H1 (cell line): Measurements from ENCODE around the gene GLYATL3. TPM values are rescaled to one million over a fixed set of nuclear protein-coding genes. Genes with fewer than 3 reads are reported as not detected.

ENCODE experiments used
- CTCF ChIA-PET: fragments of 300-600 bp; sonication (Branson Sonifier 250); formaldehyde crosslinking; loops from one replicate; lab custom pipeline; 2021; ENCODE audit not compliant: partially characterized antibody; lab: Charles Lee
- POLR2A ChIA-PET: fragments of 300-600 bp; sonication (Branson Sonifier 250); formaldehyde crosslinking; loops from one replicate; lab custom pipeline; 2021; ENCODE audit warnings: inconsistent platforms; ENCODE audit not compliant: partially characterized antibody; lab: Charles Lee
- DNase-seq, 2 experiments: peaks; one replicate each; pipeline versions ENCODE4 v3.0.0 to v3.0.0-alpha.2; 2010 to 2022; ENCODE audit warnings: low spot score in 2 of 2, low read depth in 1 of 2, mixed read lengths in 1 of 2
- FAIRE-seq: peaks from 2 replicates; lab custom pipeline; 2011; peaks lifted over from hg19 to GRCh38; lab: Jason Lieb, UNC
- H2AFZ ChIP-seq: 2 replicates; pipeline ENCODE4 v1.8.1; 2012; ENCODE audit warnings: low read length, inconsistent platforms
- H2AK5ac ChIP-seq: 2 replicates; pipeline ENCODE4 v1.6.1; 2013; ENCODE audit warnings: low read depth, low read length
- H2BK120ac ChIP-seq: replicated peaks from 2 replicates; pipeline ENCODE3; 2013; ENCODE audit warnings: low read depth, low read length, inconsistent platforms
- H2BK12ac ChIP-seq: 2 replicates; pipeline ENCODE4 v1.6.1; 2013; ENCODE audit warnings: low read depth, low read length
- H2BK15ac ChIP-seq: 2 replicates; pipeline ENCODE4 v1.6.1; 2013; ENCODE audit warnings: low read length
- H2BK20ac ChIP-seq: 2 replicates; pipeline ENCODE4 v1.6.1; 2013; ENCODE audit warnings: low read length
- H2BK5ac ChIP-seq: 2 replicates; pipeline ENCODE4 v1.6.1; 2013; ENCODE audit warnings: low read depth, low read length
- H3K14ac ChIP-seq: 2 replicates; pipeline ENCODE4 v1.6.1; 2013; ENCODE audit warnings: inconsistent platforms; ENCODE audit not compliant: insufficient read length
- H3K18ac ChIP-seq: 2 replicates; pipeline ENCODE4 v1.6.1; 2013; ENCODE audit warnings: low read length; ENCODE audit errors: extremely low read depth
- H3K23ac ChIP-seq: 2 replicates; pipeline ENCODE4 v1.6.1; 2013; ENCODE audit warnings: inconsistent platforms; ENCODE audit not compliant: insufficient read length
- H3K23me2 ChIP-seq: 2 replicates; pipeline ENCODE4 v1.6.1; 2013; ENCODE audit warnings: low read depth, low read length
- H3K27ac ChIP-seq: 2 replicates; pipeline ENCODE4 v1.6.1; 2011; ENCODE audit warnings: low read depth, low read length, inconsistent platforms
- H3K27me3 ChIP-seq, 4 experiments: replicated peaks in 1 of 4; 1 replicate in 1 of 4; 2 replicates in 3 of 4; pipeline versions ENCODE4 v1.6.1 to v1.8.1; 2011 to 2013; ENCODE audit warnings: low read length in 3 of 4, mild to moderate bottlenecking in 3 of 4, inconsistent platforms in 2 of 4, mixed read lengths in 2 of 4, moderate library complexity in 1 of 4; ENCODE audit not compliant: control insufficient read depth in 3 of 4, insufficient read depth in 3 of 4; ENCODE audit errors: extremely low read depth in 1 of 4
- H3K36me3 ChIP-seq, 4 experiments: 2 replicates each; pipeline versions ENCODE4 v1.6.1 to v1.8.1; 2011 to 2013; ENCODE audit warnings: mild to moderate bottlenecking in 4 of 4, low read length in 3 of 4, moderate library complexity in 2 of 4, control low read depth in 1 of 4, inconsistent platforms in 1 of 4; ENCODE audit not compliant: insufficient read depth in 4 of 4, control insufficient read depth in 2 of 4
- H3K4ac ChIP-seq: replicated peaks from 2 replicates; pipeline ENCODE3; 2013; ENCODE audit warnings: low read length, low read depth, mixed read lengths, inconsistent platforms; ENCODE audit not compliant: insufficient read length
- H3K4me1 ChIP-seq, 4 experiments: replicated peaks in 1 of 4; 1 replicate in 1 of 4; 2 replicates in 3 of 4; pipeline versions ENCODE4 v1.6.1 to v1.8.1; 2011 to 2013; ENCODE audit warnings: low read length in 3 of 4, inconsistent platforms in 2 of 4, mixed read lengths in 1 of 4; ENCODE audit not compliant: insufficient read depth in 4 of 4, control insufficient read depth in 3 of 4
- H3K4me2 ChIP-seq, 2 experiments: 2 replicates each; pipeline versions ENCODE4 v1.6.1 to v1.8.1; 2011 to 2013; ENCODE audit warnings: low read depth in 2 of 2, low read length in 2 of 2, control low read depth in 1 of 2, inconsistent platforms in 1 of 2, mild to moderate bottlenecking in 1 of 2; ENCODE audit not compliant: insufficient read depth in 1 of 2
- H3K4me3 ChIP-seq, 4 experiments: fragments of 200-600, 300-600 bp in 1 of 4; sonication (generic), shearing (Covaris generic), sonication (Bioruptor Twin) in 1 of 4; 2 replicates each; pipeline versions ENCODE4 v1.5.1 to v1.8.1; 2011 to 2016; ENCODE audit warnings: low read length in 4 of 4, low read depth in 3 of 4, control low read depth in 2 of 4, inconsistent platforms in 2 of 4, mild to moderate bottlenecking in 2 of 4, mixed read lengths in 1 of 4, moderate library complexity in 1 of 4; ENCODE audit not compliant: insufficient read depth in 2 of 4; ENCODE audit errors: extremely low read depth in 1 of 4
- H3K56ac ChIP-seq: replicated peaks from 2 replicates; pipeline ENCODE3; 2013; ENCODE audit warnings: low read depth, mild to moderate bottlenecking, mixed read lengths, low read length, inconsistent platforms; ENCODE audit not compliant: insufficient read length
- H3K79me1 ChIP-seq: 2 replicates; pipeline ENCODE4 v1.6.1; 2013; ENCODE audit warnings: low read depth, low read length, control low read depth
- H3K79me2 ChIP-seq, 2 experiments: 2 replicates each; pipeline versions ENCODE4 v1.6.1 to v1.8.1; 2012 to 2013; ENCODE audit warnings: low read length in 2 of 2, mild to moderate bottlenecking in 2 of 2, inconsistent platforms in 1 of 2; ENCODE audit not compliant: insufficient read depth in 2 of 2, control insufficient read depth in 1 of 2
- H3K9ac ChIP-seq, 4 experiments: replicated peaks in 1 of 4; 1 replicate in 1 of 4; 2 replicates in 3 of 4; pipeline versions ENCODE4 v1.6.1 to v1.8.1; 2011 to 2013; ENCODE audit warnings: low read depth in 3 of 4, low read length in 3 of 4, control low read depth in 2 of 4, mild to moderate bottlenecking in 2 of 4, moderate library complexity in 2 of 4, inconsistent platforms in 1 of 4; ENCODE audit errors: extremely low read depth in 1 of 4
- H3K9me3 ChIP-seq, 2 experiments: 2 replicates each; pipeline versions ENCODE4 v1.6.1 to v1.8.1; 2012 to 2013; ENCODE audit warnings: mild to moderate bottlenecking in 2 of 2, moderate library complexity in 2 of 2, control low read depth in 1 of 2, inconsistent platforms in 1 of 2, low read depth in 1 of 2, low read length in 1 of 2, mixed read lengths in 1 of 2; ENCODE audit not compliant: insufficient read depth in 2 of 2
- H4K20me1 ChIP-seq, 2 experiments: replicated peaks in 1 of 2; 2 replicates each; pipeline versions ENCODE3 to v1.8.1; 2011 to 2013; ENCODE audit warnings: inconsistent platforms in 2 of 2, low read length in 2 of 2, mild to moderate bottlenecking in 1 of 2; ENCODE audit not compliant: insufficient read depth in 2 of 2, control insufficient read depth in 1 of 2
- H4K5ac ChIP-seq: 2 replicates; pipeline ENCODE4 v1.6.1; 2013; ENCODE audit warnings: low read length, low read depth, mixed read lengths, inconsistent platforms; ENCODE audit not compliant: insufficient read length
- H4K8ac ChIP-seq: 2 replicates; pipeline ENCODE4 v1.8.0; 2013; ENCODE audit warnings: mild to moderate bottlenecking, moderate library complexity, low read length, inconsistent platforms; ENCODE audit not compliant: insufficient read depth; ENCODE audit errors: extremely low read depth
- H4K91ac ChIP-seq: replicated peaks from 2 replicates; pipeline ENCODE3; 2013; ENCODE audit warnings: low read length, mixed read lengths, inconsistent platforms; ENCODE audit not compliant: insufficient read length
- ASH2L ChIP-seq: fragments of 200-600, 300-600 bp; sonication (generic); IDR thresholded peaks from one replicate; pipeline ENCODE4 v1.7.1; 2017; ENCODE audit warnings: low read length
- BRCA1 ChIP-seq: IDR thresholded peaks from 2 replicates; pipeline ENCODE4 v1.6.1; 2012; ENCODE audit warnings: low read depth, low read length, improper control_type of control experiment
- E2F6 ChIP-seq: IDR thresholded peaks from 2 replicates; pipeline ENCODE4 v1.6.1; 2012; ENCODE audit warnings: inconsistent platforms
- KDM5A ChIP-seq: fragments of 200-600 bp; IDR thresholded peaks from 2 replicates; pipeline ENCODE4 v1.7.1; 2012; ENCODE audit warnings: mild to moderate bottlenecking, low read length, inconsistent platforms, mixed read lengths
- POLR2AphosphoS5 ChIP-seq: IDR thresholded peaks from 2 replicates; pipeline ENCODE4 v1.6.1; 2011; ENCODE audit warnings: low read depth, low read length
- SAP30 ChIP-seq: fragments of 300-600 bp; sonication (generic); IDR thresholded peaks from 2 replicates; pipeline ENCODE4 v1.7.1; 2012; ENCODE audit warnings: low read length, moderate library complexity, mild to moderate bottlenecking, inconsistent platforms; ENCODE audit not compliant: insufficient read depth, insufficient replicate concordance
- SRF ChIP-seq: IDR thresholded peaks from 2 replicates; pipeline ENCODE4 v1.6.1; 2011; ENCODE audit warnings: mild to moderate bottlenecking, low read depth, low read length, moderate library complexity
- TAF1 ChIP-seq: IDR thresholded peaks from 2 replicates; pipeline ENCODE4 v1.6.1; 2011; ENCODE audit warnings: mild to moderate bottlenecking, low read depth, low read length
- WGBS, 2 experiments: shearing (Covaris generic) in 1 of 2; methylation state at CpG; one replicate each; pipeline versions ENCODE4 v1.1.6 to v1.1.7; 2013 to 2015; ENCODE audit warnings: low lambda C conversion rate in 2 of 2, mixed read lengths in 2 of 2, inconsistent platforms in 1 of 2, low coverage in 1 of 2, missing lambda C conversion rate in 1 of 2; ENCODE audit not compliant: insufficient replicate concordance in 2 of 2, insufficient coverage in 1 of 2, insufficient read length in 1 of 2; ENCODE audit errors: extremely low coverage in 1 of 2, missing lambda C conversion rate in 1 of 2; 5-methylcytosine and 5-hydroxymethylcytosine counted together
- polyA plus RNA-seq, 7 experiments: library from polyadenylated mRNA; depleted of rRNA in 3 of 7; stranded (reverse) in 5 of 7; unstranded in 2 of 7; fragments of >200 nt in 5 of 7; fragments of 200-250 nt in 2 of 7; gene quantifications; 1 replicate in 5 of 7; 2 replicates in 1 of 7; 4 replicates in 1 of 7; pipeline versions ENCODE4 v1.2.1 to v1.2.3, GENCODE V29; 2011 to 2013; ENCODE audit warnings: missing spikeins in 2 of 7, mixed read lengths in 2 of 7
- total RNA-seq: library from RNA; stranded (reverse); fragmentation: NEBNext Ultra II Directional; extraction: Animal tissue kit (Norgen Biotek cat#: 25700); gene quantifications from 2 replicates; pipeline ENCODE4 v1.2.1, GENCODE V29; 2021

GLYATL3 gene
- total and polyA plus RNA-seq, 2 of the 8 experiments (the other 6 are each of a cell fraction or from before 2014, with no cell fraction given): not detected

- Histone ChIP-seq H4K20me1 (peaks cover 0 to 1% of the 10 kb centered on the region in 2 experiments), H4K8ac (peak overlapping the region; percentile 87; the same call in 1 of the 2 replicates), H3K4ac (no peak overlapping the region), H3K4me3 (peak overlapping the region; percentile 89 to 99 (median 95)), H2BK120ac (no peak overlapping the region), H3K18ac (no peak overlapping the region), H4K91ac (no peak overlapping the region), H3K79me1 (0 out of 2 replicates have a peak, but pooled peaks cover 6% of the 10 kb centered on the region), H3K27me3 (no peaks in the 10 kb centered on the region), H3K4me1 (no peaks in the 10 kb centered on the region), H3K23ac (no peak overlapping the region), H4K5ac (peak overlapping the region; percentile 8), H3K9me3 (no peaks in the 10 kb centered on the region), H3K36me3 (no peaks in the 10 kb centered on the region), H3K56ac (no peak overlapping the region), H2BK5ac (peak overlapping the region; percentile 76), H3K4me2 (peak overlapping the region; percentile 78 to 80), H2BK20ac (no peak overlapping the region), H2BK15ac (no peak overlapping the region), H3K9ac (peak overlapping the region; percentile 95 to 99 (median 96)), H2AFZ (peak overlapping the region; percentile 47; the same call in 1 of the 2 replicates), H3K79me2 (peaks cover 13 to 76% of the 10 kb centered on the region in 2 experiments), H3K23me2 (peaks cover 4% of the 10 kb centered on the region)
- FAIRE-seq: no peak
- CTCF ChIA-PET: no interaction called here
- POLR2A ChIA-PET: no interaction called here
- TF ChIP-seq SAP30 (peak; percentile 0), POLR2AphosphoS5 (no peak), TAF1 (no peak), KDM5A (0 out of 2 replicates have a peak, but pooled peaks have one; percentile 1), SRF (no peak), E2F6 (no peak), BRCA1 (no peak), ASH2L (peak; percentile 12)
- TF ChIP-seq, all 59 proteins: peak for 3
- WGBS, 2 experiments: 3% methylated on average over 4 of the region's 4 CpGs; no CpG with 5 or more reads in 1 of the 2 experiments
- DNase-seq: peak in 1 of 2 experiments; percentile 43
- Histone ChIP-seq H2BK12ac (no peak overlapping the region; the same call in 1 of the 2 replicates), H2AK5ac (peak overlapping the region; percentile 14; the same call in 1 of the 2 replicates), H3K14ac (no peak overlapping the region), H3K27ac (peak overlapping the region; percentile 93)
Measured at GRCh38 chr6:49463612-49463967, 36.1 kb upstream of the GLYATL3 start.
